HEK293 (cell line): ENCODE data around the gene ATP6V0E2.

Source experiments
- GLI4 ChIP-seq: fragments of 450-650 bp; formaldehyde crosslinking; IDR thresholded peaks from 2 replicates; pipeline ENCODE4 v1.5.1; 2016; ENCODE audit warnings: missing biosample characterization, missing genetic modification characterization
- SCRT1 ChIP-seq: fragments of 450-650 bp; formaldehyde crosslinking; IDR thresholded peaks from 2 replicates; pipeline ENCODE4 v1.5.1; 2016; ENCODE audit warnings: missing biosample characterization, missing genetic modification characterization, borderline replicate concordance
- ZBTB48 ChIP-seq: fragments of 450-650 bp; formaldehyde crosslinking; IDR thresholded peaks from 2 replicates; pipeline ENCODE4 v1.5.1; 2016; ENCODE audit warnings: missing biosample characterization, missing genetic modification characterization
- ZEB2 ChIP-seq: fragments of 450-650 bp; formaldehyde crosslinking; IDR thresholded peaks from 2 replicates; pipeline ENCODE4 v1.5.1; 2016; ENCODE audit warnings: missing biosample characterization, missing genetic modification characterization
- ZFHX2 ChIP-seq: fragments of 450-650 bp; formaldehyde crosslinking; conservative IDR thresholded peaks from 2 replicates; pipeline ENCODE4 v1.5.1; 2016; ENCODE audit warnings: missing biosample characterization, missing genetic modification characterization
- ZFP37 ChIP-seq: fragments of 450-650 bp; formaldehyde crosslinking; IDR thresholded peaks from 2 replicates; pipeline ENCODE4 v1.5.1; 2016; ENCODE audit warnings: missing biosample characterization, missing genetic modification characterization
- ZNF114 ChIP-seq: fragments of 450-650 bp; formaldehyde crosslinking; IDR thresholded peaks from 2 replicates; pipeline ENCODE4 v1.5.0; 2017; ENCODE audit warnings: missing biosample characterization, missing genetic modification characterization
- ZNF146 ChIP-seq: fragments of 450-650 bp; formaldehyde crosslinking; IDR thresholded peaks from 2 replicates; pipeline ENCODE4 v1.5.1; 2016; ENCODE audit warnings: missing biosample characterization, missing genetic modification characterization
- ZNF16 ChIP-seq: fragments of 450-650 bp; formaldehyde crosslinking; IDR thresholded peaks from 2 replicates; pipeline ENCODE4 v1.5.1; 2016; ENCODE audit warnings: low read depth, missing biosample characterization, missing genetic modification characterization
- ZNF174 ChIP-seq: fragments of 450-650 bp; formaldehyde crosslinking; IDR thresholded peaks from 2 replicates; pipeline ENCODE4 v1.5.0; 2017; ENCODE audit warnings: missing biosample characterization, mild to moderate bottlenecking, missing genetic modification characterization
- ZNF184 ChIP-seq: fragments of 450-650 bp; IDR thresholded peaks from 2 replicates; pipeline ENCODE4 v1.5.1; 2018; ENCODE audit warnings: missing biosample characterization, mild to moderate bottlenecking, missing genetic modification characterization
- ZNF202 ChIP-seq: fragments of 450-650 bp; formaldehyde crosslinking; IDR thresholded peaks from 2 replicates; pipeline ENCODE4 v1.5.1; 2016; ENCODE audit warnings: missing biosample characterization, missing genetic modification characterization, borderline replicate concordance
- ZNF223 ChIP-seq: fragments of 450-650 bp; formaldehyde crosslinking; IDR thresholded peaks from 2 replicates; pipeline ENCODE4 v1.5.1; 2016; ENCODE audit warnings: missing biosample characterization, missing genetic modification characterization
- ZNF335 ChIP-seq: fragments of 450-650 bp; formaldehyde crosslinking; conservative IDR thresholded peaks from 2 replicates; pipeline ENCODE4 v1.5.1; 2016; ENCODE audit warnings: missing biosample characterization, missing genetic modification characterization
- ZNF391 ChIP-seq: fragments of 450-650 bp; formaldehyde crosslinking; IDR thresholded peaks from 2 replicates; pipeline ENCODE4 v1.5.1; 2016; ENCODE audit warnings: low read depth, missing biosample characterization, missing genetic modification characterization, borderline replicate concordance
- ZNF548 ChIP-seq: fragments of 450-650 bp; formaldehyde crosslinking; IDR thresholded peaks from 2 replicates; pipeline ENCODE4 v1.5.1; 2016; ENCODE audit warnings: missing biosample characterization, missing genetic modification characterization
- ZNF600 ChIP-seq: fragments of 450-650 bp; formaldehyde crosslinking; IDR thresholded peaks from 2 replicates; pipeline ENCODE4 v1.5.1; 2016; ENCODE audit warnings: missing biosample characterization, missing genetic modification characterization
- ZNF621 ChIP-seq: fragments of 450-650 bp; formaldehyde crosslinking; IDR thresholded peaks from 2 replicates; pipeline ENCODE4 v1.5.1; 2017; ENCODE audit warnings: missing biosample characterization, missing genetic modification characterization
- ZNF624 ChIP-seq: fragments of 450-650 bp; formaldehyde crosslinking; IDR thresholded peaks from 2 replicates; pipeline ENCODE4 v1.5.1; 2017; ENCODE audit warnings: missing biosample characterization, missing genetic modification characterization
- ZNF701 ChIP-seq: fragments of 450-650 bp; formaldehyde crosslinking; IDR thresholded peaks from 2 replicates; pipeline ENCODE4 v1.5.1; 2016; ENCODE audit warnings: missing biosample characterization, missing genetic modification characterization
- ZNF830 ChIP-seq: fragments of 450-650 bp; IDR thresholded peaks from 2 replicates; pipeline ENCODE4 v1.5.0; 2018; ENCODE audit warnings: missing biosample characterization, missing genetic modification characterization, low read depth, mild to moderate bottlenecking, moderate library complexity
- ZXDB ChIP-seq: fragments of 450-650 bp; formaldehyde crosslinking; IDR thresholded peaks from 2 replicates; pipeline ENCODE4 v1.5.1; 2016; ENCODE audit warnings: missing biosample characterization, missing genetic modification characterization
- TF ChIP-seq, protein P1 (sequence below): fragments of 450-650 bp; formaldehyde crosslinking; IDR thresholded peaks from 2 replicates; pipeline ENCODE4 v1.5.1; 2017; ENCODE audit warnings: missing biosample characterization, missing genetic modification characterization
- TF ChIP-seq, protein P2 (sequence below): fragments of 450-650 bp; formaldehyde crosslinking; IDR thresholded peaks from 2 replicates; pipeline ENCODE4 v1.5.1; 2017; ENCODE audit warnings: missing biosample characterization, missing genetic modification characterization
- TF ChIP-seq, protein P3 (sequence below): fragments of 450-650 bp; formaldehyde crosslinking; IDR thresholded peaks from 2 replicates; pipeline ENCODE4 v1.5.1; 2016; ENCODE audit warnings: missing biosample characterization, missing genetic modification characterization
- TF ChIP-seq, protein P4 (sequence below): fragments of 450-650 bp; formaldehyde crosslinking; optimal IDR thresholded peaks from 2 replicates; pipeline ENCODE3; 2016; ENCODE audit warnings: missing biosample characterization, mild to moderate bottlenecking, missing genetic modification characterization
- TF ChIP-seq, protein P5 (sequence below): fragments of 450-650 bp; formaldehyde crosslinking; IDR thresholded peaks from 2 replicates; pipeline ENCODE4 v1.5.1; 2017; ENCODE audit warnings: missing biosample characterization, missing genetic modification characterization
- TF ChIP-seq, protein P6 (sequence below): fragments of 450-650 bp; formaldehyde crosslinking; IDR thresholded peaks from 2 replicates; pipeline ENCODE4 v1.5.1; 2017; ENCODE audit warnings: missing biosample characterization, missing genetic modification characterization
- TF ChIP-seq, protein P7 (sequence below): fragments of 450-650 bp; formaldehyde crosslinking; IDR thresholded peaks from 2 replicates; pipeline ENCODE4 v1.5.1; 2016; ENCODE audit warnings: missing biosample characterization, missing genetic modification characterization

The ATP6V0E2 gene

DNA sequence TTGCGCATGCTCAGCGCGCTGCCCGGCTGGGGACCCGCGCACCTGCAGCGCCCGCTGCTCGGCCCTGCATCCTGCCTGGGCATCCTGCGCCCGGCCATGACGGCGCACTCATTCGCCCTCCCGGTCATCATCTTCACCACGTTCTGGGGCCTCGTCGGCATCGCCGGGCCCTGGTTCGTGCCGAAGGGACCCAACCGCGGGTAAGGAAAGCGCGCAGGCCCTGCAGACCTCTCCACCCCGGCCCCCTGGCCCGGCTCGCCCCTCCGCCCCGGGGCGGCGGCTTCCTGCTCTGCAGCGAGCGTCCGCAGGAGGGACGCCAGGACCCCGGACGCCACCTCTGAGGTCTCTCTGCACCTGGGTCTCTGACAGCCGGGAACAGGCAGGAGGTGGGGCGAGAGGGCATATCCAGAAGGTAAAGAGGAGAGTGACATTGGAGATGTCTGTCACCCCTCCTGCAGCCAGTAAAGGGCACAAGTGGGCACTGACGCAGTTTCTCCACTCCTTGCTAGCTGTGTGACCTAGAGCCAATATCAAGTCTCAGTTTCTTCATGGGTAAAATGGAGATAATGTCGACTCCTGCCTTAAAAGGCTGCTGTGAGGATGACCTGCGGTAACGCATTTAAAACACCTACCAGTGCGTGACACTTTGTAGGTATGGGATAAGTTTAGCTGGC lies 338 bp downstream of the ATP6V0E2 start (continued):
- TF ChIP-seq, protein P1, sequence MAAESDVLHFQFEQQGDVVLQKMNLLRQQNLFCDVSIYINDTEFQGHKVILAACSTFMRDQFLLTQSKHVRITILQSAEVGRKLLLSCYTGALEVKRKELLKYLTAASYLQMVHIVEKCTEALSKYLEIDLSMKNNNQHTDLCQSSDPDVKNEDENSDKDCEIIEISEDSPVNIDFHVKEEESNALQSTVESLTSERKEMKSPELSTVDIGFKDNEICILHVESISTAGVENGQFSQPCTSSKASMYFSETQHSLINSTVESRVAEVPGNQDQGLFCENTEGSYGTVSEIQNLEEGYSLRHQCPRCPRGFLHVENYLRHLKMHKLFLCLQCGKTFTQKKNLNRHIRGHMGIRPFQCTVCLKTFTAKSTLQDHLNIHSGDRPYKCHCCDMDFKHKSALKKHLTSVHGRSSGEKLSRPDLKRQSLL = no peak
- no peak for TF ChIP-seq ZNF223 (tag by site-specific recombination)
- peak; percentile 72 for TF ChIP-seq ZXDB (tag by site-specific recombination)
- TF ChIP-seq, protein P2, sequence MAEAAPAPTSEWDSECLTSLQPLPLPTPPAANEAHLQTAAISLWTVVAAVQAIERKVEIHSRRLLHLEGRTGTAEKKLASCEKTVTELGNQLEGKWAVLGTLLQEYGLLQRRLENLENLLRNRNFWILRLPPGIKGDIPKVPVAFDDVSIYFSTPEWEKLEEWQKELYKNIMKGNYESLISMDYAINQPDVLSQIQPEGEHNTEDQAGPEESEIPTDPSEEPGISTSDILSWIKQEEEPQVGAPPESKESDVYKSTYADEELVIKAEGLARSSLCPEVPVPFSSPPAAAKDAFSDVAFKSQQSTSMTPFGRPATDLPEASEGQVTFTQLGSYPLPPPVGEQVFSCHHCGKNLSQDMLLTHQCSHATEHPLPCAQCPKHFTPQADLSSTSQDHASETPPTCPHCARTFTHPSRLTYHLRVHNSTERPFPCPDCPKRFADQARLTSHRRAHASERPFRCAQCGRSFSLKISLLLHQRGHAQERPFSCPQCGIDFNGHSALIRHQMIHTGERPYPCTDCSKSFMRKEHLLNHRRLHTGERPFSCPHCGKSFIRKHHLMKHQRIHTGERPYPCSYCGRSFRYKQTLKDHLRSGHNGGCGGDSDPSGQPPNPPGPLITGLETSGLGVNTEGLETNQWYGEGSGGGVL = no peak
- TF ChIP-seq SCRT1 (tag by site-specific recombination) = peak; percentile 80
- no peak for TF ChIP-seq ZNF184 (tag by site-specific recombination)
- TF ChIP-seq, protein P3, sequence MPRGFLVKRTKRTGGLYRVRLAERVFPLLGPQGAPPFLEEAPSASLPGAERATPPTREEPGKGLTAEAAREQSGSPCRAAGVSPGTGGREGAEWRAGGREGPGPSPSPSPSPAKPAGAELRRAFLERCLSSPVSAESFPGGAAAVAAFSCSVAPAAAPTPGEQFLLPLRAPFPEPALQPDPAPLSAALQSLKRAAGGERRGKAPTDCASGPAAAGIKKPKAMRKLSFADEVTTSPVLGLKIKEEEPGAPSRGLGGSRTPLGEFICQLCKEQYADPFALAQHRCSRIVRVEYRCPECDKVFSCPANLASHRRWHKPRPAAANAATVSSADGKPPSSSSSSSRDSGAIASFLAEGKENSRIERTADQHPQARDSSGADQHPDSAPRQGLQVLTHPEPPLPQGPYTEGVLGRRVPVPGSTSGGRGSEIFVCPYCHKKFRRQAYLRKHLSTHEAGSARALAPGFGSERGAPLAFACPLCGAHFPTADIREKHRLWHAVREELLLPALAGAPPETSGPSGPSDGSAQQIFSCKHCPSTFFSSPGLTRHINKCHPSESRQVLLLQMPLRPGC = no peak
- no peak for TF ChIP-seq ZNF174 (tag by site-specific recombination)
- peak; percentile 85 for TF ChIP-seq ZNF548
- TF ChIP-seq ZNF701 (tag by site-specific recombination) = no peak
- no peak for TF ChIP-seq ZNF114 (tag by site-specific recombination)
- TF ChIP-seq ZFHX2 (tag by site-specific recombination) = no peak
- TF ChIP-seq, protein P4, sequence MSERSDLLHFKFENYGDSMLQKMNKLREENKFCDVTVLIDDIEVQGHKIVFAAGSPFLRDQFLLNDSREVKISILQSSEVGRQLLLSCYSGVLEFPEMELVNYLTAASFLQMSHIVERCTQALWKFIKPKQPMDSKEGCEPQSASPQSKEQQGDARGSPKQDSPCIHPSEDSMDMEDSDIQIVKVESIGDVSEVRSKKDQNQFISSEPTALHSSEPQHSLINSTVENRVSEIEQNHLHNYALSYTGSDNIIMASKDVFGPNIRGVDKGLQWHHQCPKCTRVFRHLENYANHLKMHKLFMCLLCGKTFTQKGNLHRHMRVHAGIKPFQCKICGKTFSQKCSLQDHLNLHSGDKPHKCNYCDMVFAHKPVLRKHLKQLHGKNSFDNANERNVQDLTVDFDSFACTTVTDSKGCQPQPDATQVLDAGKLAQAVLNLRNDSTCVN = peak; percentile 98
- no peak for TF ChIP-seq ZNF202 (tag by site-specific recombination)
- TF ChIP-seq ZEB2 (tag by site-specific recombination) = peak; percentile 59; the same call in 1 of the 2 replicates
- TF ChIP-seq ZBTB48 = peak; percentile 59
- no peak for TF ChIP-seq ZNF146 (tag by site-specific recombination)
- TF ChIP-seq ZFP37 (tag by site-specific recombination) = peak; percentile 59; the same call in 1 of the 2 replicates
- TF ChIP-seq GLI4 (tag by site-specific recombination) = no peak
- TF ChIP-seq, protein P5, sequence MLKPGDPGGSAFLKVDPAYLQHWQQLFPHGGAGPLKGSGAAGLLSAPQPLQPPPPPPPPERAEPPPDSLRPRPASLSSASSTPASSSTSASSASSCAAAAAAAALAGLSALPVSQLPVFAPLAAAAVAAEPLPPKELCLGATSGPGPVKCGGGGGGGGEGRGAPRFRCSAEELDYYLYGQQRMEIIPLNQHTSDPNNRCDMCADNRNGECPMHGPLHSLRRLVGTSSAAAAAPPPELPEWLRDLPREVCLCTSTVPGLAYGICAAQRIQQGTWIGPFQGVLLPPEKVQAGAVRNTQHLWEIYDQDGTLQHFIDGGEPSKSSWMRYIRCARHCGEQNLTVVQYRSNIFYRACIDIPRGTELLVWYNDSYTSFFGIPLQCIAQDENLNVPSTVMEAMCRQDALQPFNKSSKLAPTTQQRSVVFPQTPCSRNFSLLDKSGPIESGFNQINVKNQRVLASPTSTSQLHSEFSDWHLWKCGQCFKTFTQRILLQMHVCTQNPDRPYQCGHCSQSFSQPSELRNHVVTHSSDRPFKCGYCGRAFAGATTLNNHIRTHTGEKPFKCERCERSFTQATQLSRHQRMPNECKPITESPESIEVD = no peak
- 0 out of 2 replicates have a peak, but pooled peaks have one; percentile 33 for TF ChIP-seq ZNF391 (tag by site-specific recombination)
- TF ChIP-seq, protein P6, sequence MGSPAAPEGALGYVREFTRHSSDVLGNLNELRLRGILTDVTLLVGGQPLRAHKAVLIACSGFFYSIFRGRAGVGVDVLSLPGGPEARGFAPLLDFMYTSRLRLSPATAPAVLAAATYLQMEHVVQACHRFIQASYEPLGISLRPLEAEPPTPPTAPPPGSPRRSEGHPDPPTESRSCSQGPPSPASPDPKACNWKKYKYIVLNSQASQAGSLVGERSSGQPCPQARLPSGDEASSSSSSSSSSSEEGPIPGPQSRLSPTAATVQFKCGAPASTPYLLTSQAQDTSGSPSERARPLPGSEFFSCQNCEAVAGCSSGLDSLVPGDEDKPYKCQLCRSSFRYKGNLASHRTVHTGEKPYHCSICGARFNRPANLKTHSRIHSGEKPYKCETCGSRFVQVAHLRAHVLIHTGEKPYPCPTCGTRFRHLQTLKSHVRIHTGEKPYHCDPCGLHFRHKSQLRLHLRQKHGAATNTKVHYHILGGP (tag by site-specific recombination) = no peak
- TF ChIP-seq, protein P7, sequence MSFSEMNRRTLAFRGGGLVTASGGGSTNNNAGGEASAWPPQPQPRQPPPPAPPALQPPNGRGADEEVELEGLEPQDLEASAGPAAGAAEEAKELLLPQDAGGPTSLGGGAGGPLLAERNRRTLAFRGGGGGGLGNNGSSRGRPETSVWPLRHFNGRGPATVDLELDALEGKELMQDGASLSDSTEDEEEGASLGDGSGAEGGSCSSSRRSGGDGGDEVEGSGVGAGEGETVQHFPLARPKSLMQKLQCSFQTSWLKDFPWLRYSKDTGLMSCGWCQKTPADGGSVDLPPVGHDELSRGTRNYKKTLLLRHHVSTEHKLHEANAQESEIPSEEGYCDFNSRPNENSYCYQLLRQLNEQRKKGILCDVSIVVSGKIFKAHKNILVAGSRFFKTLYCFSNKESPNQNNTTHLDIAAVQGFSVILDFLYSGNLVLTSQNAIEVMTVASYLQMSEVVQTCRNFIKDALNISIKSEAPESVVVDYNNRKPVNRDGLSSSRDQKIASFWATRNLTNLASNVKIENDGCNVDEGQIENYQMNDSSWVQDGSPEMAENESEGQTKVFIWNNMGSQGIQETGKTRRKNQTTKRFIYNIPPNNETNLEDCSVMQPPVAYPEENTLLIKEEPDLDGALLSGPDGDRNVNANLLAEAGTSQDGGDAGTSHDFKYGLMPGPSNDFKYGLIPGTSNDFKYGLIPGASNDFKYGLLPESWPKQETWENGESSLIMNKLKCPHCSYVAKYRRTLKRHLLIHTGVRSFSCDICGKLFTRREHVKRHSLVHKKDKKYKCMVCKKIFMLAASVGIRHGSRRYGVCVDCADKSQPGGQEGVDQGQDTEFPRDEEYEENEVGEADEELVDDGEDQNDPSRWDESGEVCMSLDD (tag by site-specific recombination) = peak; percentile 31; the same call in 1 of the 2 replicates
- TF ChIP-seq ZNF830 (tag by site-specific recombination) = no peak
- TF ChIP-seq ZNF16 (tag by site-specific recombination) = no peak
- TF ChIP-seq ZNF621 (tag by site-specific recombination) = no peak
- TF ChIP-seq ZNF600 (tag by site-specific recombination) = peak; percentile 95
- TF ChIP-seq ZNF624 (tag by site-specific recombination) = no peak
- peak; percentile 72 for TF ChIP-seq ZNF335
